ENCODE measurements around the gene EFNA5. TPM values are rescaled to one million over a fixed set of nuclear protein-coding genes. Genes with fewer than 3 reads are reported as not detected.

EFNA5 gene
- total RNA-seq, 3 donors from 2014 or later (not counting 1 experiment from before 2014, with no cell fraction given) = 2.2 to 8.1 (median 4.3) TPM

DNA sequence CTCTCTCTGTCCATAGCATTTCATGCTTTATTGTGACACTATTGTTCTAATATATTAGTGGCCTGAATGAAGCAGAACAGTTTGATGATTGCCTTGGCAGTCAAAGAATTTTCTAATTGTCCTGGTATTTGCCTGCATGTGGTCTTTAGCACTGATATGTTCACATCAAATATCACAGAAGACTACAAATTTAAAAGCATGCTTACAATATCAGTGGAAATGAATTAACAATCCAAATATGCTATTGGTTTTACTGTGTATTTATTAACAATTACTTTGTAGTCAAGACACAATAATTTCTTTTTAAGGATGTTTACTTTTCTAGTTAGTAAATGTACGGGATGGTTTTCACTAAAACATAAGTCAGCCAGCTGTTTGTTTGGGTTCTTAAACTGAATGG, 18.3 kb downstream of the EFNA5 start:
- Mint-ChIP-seq H3K27ac (no peak overlapping the region), H3K4me1 (no peaks in the 10 kb centered on the region), H3K36me3 (no peaks in the 10 kb centered on the region), H3K9me3 (no peaks in the 10 kb centered on the region), H3K27me3 (ENCODE audit: low read depth in 2 of 2) (peaks cover 21 to 49% of the 10 kb centered on the region in 2 donors), H3K4me3 (no peak overlapping the region)
- Histone ChIP-seq H3K27ac (ENCODE audit: low read length) (no peak overlapping the region), H3K36me3 (ENCODE audit: control insufficient read depth, insufficient read depth, low read length) (no peaks in the 10 kb centered on the region), H3K4me1 (ENCODE audit: control insufficient read depth, insufficient read depth, low read length) (no peaks in the 10 kb centered on the region), H3K27me3 (ENCODE audit: control insufficient read depth, insufficient read depth, low read length) (peaks cover 9% of the 10 kb centered on the region), H3K9me3 (ENCODE audit: control insufficient read depth, insufficient read depth, low read length) (no peaks in the 10 kb centered on the region), H3K4me3 (ENCODE audit: low read length) (no peak overlapping the region)
- TF ChIP-seq, protein P1, sequence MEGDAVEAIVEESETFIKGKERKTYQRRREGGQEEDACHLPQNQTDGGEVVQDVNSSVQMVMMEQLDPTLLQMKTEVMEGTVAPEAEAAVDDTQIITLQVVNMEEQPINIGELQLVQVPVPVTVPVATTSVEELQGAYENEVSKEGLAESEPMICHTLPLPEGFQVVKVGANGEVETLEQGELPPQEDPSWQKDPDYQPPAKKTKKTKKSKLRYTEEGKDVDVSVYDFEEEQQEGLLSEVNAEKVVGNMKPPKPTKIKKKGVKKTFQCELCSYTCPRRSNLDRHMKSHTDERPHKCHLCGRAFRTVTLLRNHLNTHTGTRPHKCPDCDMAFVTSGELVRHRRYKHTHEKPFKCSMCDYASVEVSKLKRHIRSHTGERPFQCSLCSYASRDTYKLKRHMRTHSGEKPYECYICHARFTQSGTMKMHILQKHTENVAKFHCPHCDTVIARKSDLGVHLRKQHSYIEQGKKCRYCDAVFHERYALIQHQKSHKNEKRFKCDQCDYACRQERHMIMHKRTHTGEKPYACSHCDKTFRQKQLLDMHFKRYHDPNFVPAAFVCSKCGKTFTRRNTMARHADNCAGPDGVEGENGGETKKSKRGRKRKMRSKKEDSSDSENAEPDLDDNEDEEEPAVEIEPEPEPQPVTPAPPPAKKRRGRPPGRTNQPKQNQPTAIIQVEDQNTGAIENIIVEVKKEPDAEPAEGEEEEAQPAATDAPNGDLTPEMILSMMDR (IDR thresholded peaks at IDR 0.05) = no peak
- no CpG with 5 or more reads among the region's 1 CpG for WGBS (ENCODE audit: insufficient coverage)
- ATAC-seq (no peak), DNase-seq (no peak)
- intact Hi-C loops (cut with micrococcal nuclease) = no loop called here

DNA sequence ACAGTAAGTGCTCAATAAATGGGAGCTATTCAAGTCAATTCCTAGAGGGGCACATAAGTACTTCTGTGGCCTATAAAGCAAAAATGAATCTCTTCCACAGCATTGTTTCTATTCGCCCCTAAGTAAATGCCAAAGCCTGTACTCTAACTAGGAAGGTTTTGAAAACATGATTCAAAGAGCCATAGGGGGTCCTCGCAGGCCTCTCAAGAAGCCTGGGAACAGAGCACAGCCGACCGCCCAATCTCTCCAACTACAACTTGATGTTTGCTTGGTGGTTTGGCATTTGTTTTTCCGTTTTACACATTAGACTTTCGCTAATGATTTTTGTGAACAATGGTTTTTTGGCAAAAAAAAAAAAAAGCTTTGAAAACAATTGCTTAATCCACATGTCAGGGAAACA, 19.4 kb downstream of the EFNA5 start:
- TF ChIP-seq, protein P1 (IDR thresholded peaks at IDR 0.05) = no peak
- DNase-seq = no peak
- no peak overlapping the region for H3K4me3 Mint-ChIP-seq
- Histone ChIP-seq H3K36me3 (ENCODE audit: control insufficient read depth, insufficient read depth, low read length) (no peaks in the 10 kb centered on the region), H3K27ac (ENCODE audit: low read length) (no peak overlapping the region), H3K4me3 (ENCODE audit: low read length) (no peak overlapping the region), H3K27me3 (ENCODE audit: control insufficient read depth, insufficient read depth, low read length) (peaks cover 7% of the 10 kb centered on the region), H3K4me1 (ENCODE audit: control insufficient read depth, insufficient read depth, low read length) (no peaks in the 10 kb centered on the region), H3K9me3 (ENCODE audit: control insufficient read depth, insufficient read depth, low read length) (no peaks in the 10 kb centered on the region)
- H3K27ac Mint-ChIP-seq = no peak overlapping the region
- no peak for ATAC-seq
- intact Hi-C loops (cut with micrococcal nuclease) = no loop called here
- WGBS (ENCODE audit: insufficient coverage) = 92% methylated on average over 4 of the region's 6 CpGs
- H3K27me3 Mint-ChIP-seq (ENCODE audit: low read depth in 2 of 2) = peaks cover 21 to 49% of the 10 kb centered on the region in 2 donors
- H3K36me3 Mint-ChIP-seq = no peaks in the 10 kb centered on the region
- no peaks in the 10 kb centered on the region for H3K9me3 Mint-ChIP-seq
- H3K4me1 Mint-ChIP-seq = no peaks in the 10 kb centered on the region

DNA sequence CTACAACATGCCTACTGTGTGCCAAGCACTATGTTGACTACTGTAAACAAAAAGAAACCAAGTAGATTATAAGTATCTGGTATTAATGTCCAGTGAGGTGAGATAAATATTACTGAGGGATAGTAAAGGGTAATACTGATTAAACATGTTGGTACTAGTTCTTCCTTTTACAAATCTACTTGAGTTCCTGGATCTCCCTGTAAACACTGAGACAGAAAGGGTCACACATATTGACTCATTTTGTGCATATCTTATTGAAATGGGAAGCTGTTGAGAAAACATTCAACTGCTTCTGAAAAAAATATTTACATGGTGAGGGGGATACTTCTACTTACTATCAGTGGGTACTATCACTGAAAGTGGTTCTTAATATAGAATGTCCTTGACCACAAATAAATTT, 24.3 kb downstream of the EFNA5 start:
- Histone ChIP-seq H3K9me3 (ENCODE audit: control insufficient read depth, insufficient read depth, low read length) (no peaks in the 10 kb centered on the region), H3K4me3 (ENCODE audit: low read length) (no peak overlapping the region), H3K27ac (ENCODE audit: low read length) (no peak overlapping the region), H3K36me3 (ENCODE audit: control insufficient read depth, insufficient read depth, low read length) (no peaks in the 10 kb centered on the region), H3K4me1 (ENCODE audit: control insufficient read depth, insufficient read depth, low read length) (no peaks in the 10 kb centered on the region), H3K27me3 (ENCODE audit: control insufficient read depth, insufficient read depth, low read length) (no peaks in the 10 kb centered on the region)
- Mint-ChIP-seq H3K36me3 (no peaks in the 10 kb centered on the region), H3K9me3 (no peaks in the 10 kb centered on the region), H3K27ac (no peak overlapping the region), H3K4me3 (no peak overlapping the region), H3K4me1 (no peaks in the 10 kb centered on the region), H3K27me3 (ENCODE audit: low read depth in 2 of 2) (peaks cover 3 to 9% of the 10 kb centered on the region in 2 donors)
- TF ChIP-seq, protein P1 (IDR thresholded peaks at IDR 0.05) = no peak
- intact Hi-C loops (cut with micrococcal nuclease) = no loop called here
- ATAC-seq (no peak), DNase-seq (no peak)

DNA sequence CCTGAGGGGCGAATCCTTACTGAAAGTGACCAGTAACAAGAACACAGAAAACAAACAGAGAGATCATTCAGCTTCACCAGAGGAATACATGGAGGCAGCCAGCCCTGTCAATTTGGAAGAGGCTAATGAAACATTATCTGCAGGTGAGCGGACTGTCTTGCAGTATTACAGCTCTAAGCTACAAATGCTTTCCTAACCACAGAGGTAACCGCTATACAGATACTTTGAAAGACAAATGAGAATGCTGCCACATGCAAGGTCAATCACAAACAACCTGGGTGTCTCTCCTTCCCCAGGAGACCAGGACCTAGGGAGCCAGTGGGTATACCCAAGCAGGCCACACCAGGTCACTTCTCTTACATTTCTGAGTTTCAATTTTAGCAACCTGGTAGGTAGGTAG, 30.2 kb downstream of the EFNA5 start:
- TF ChIP-seq, protein P1 (IDR thresholded peaks at IDR 0.05) = no peak
- Histone ChIP-seq H3K36me3 (ENCODE audit: control insufficient read depth, insufficient read depth, low read length) (no peaks in the 10 kb centered on the region), H3K4me3 (ENCODE audit: low read length) (no peak overlapping the region), H3K4me1 (ENCODE audit: control insufficient read depth, insufficient read depth, low read length) (no peaks in the 10 kb centered on the region), H3K9me3 (ENCODE audit: control insufficient read depth, insufficient read depth, low read length) (no peaks in the 10 kb centered on the region), H3K27ac (ENCODE audit: low read length) (no peak overlapping the region), H3K27me3 (ENCODE audit: control insufficient read depth, insufficient read depth, low read length) (no peaks in the 10 kb centered on the region)
- Mint-ChIP-seq H3K27me3 (ENCODE audit: low read depth in 2 of 2) (peaks cover 8 to 10% of the 10 kb centered on the region in 2 donors), H3K27ac (no peak overlapping the region), H3K4me3 (no peak overlapping the region), H3K36me3 (no peaks in the 10 kb centered on the region), H3K9me3 (no peaks in the 10 kb centered on the region), H3K4me1 (no peaks in the 10 kb centered on the region)
- intact Hi-C loops (cut with micrococcal nuclease) = no loop called here
- ATAC-seq (no peak), DNase-seq (no peak)
- WGBS (ENCODE audit: insufficient coverage) = 90% methylated on average over 3 of the region's 3 CpGs

Measured in natural killer cell (primary cell).